GM13976 (cell line): ENCODE data around the gene ADAMTS16.

Source experiments
- DNase-seq: peaks from one replicate; pipeline ENCODE4 v3.0.0; 2012; ENCODE audit warnings: low spot score
- in situ Hi-C: fragments of 300-500 bp; cut with MboI; formaldehyde crosslinking; loops from one replicate; pipeline ENCODE4 v1.12.0; 2022; ENCODE audit warnings: low sequenced_read_pairs, mixed read lengths, inconsistent platforms; ENCODE audit not compliant: unreplicated experiment
- TF ChIP-seq, protein P1 (sequence below): IDR thresholded peaks from 2 replicates; pipeline ENCODE4 v1.5.1; 2012; ENCODE audit warnings: borderline replicate concordance, mild to moderate bottlenecking; ENCODE audit not compliant: insufficient read depth; ENCODE audit errors: extremely low read depth, missing control alignments, control extremely low read depth

The ADAMTS16 gene

DNA sequence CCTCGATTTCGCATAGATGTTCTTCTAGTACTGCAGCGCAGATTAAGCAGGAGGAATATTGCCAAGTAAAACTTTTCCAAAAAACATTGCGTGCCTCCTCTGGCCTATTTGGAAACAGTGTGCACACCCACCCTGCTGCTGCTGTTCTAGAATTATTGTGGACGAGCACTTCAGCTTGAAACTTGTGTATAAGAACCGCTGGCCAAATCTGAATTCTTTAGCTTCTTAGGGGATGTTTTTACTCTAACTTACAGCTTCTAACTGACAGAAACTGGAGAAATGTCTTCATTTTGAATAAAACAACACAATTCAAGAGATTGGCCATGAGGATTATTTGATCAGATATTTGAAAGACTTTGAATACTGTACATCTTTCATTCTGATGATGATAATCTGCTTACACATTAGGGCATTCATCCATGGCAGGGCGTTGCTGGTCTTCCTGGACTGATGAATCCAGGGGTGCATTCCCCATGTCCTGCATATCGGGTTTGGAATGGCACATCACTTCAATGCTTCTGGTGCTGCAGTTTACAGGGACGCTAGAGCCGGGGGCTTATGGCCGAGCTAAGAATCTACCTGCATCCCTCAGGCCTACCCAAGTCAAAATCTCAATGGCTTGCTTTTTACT lies 6.5 kb downstream of the ADAMTS16 start:
- TF ChIP-seq, protein P1, sequence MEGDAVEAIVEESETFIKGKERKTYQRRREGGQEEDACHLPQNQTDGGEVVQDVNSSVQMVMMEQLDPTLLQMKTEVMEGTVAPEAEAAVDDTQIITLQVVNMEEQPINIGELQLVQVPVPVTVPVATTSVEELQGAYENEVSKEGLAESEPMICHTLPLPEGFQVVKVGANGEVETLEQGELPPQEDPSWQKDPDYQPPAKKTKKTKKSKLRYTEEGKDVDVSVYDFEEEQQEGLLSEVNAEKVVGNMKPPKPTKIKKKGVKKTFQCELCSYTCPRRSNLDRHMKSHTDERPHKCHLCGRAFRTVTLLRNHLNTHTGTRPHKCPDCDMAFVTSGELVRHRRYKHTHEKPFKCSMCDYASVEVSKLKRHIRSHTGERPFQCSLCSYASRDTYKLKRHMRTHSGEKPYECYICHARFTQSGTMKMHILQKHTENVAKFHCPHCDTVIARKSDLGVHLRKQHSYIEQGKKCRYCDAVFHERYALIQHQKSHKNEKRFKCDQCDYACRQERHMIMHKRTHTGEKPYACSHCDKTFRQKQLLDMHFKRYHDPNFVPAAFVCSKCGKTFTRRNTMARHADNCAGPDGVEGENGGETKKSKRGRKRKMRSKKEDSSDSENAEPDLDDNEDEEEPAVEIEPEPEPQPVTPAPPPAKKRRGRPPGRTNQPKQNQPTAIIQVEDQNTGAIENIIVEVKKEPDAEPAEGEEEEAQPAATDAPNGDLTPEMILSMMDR = no peak
- in situ Hi-C loops = loop anchor here (10.0 kb wide), 1 partner anchor 268 kb away; no protein-coding TSS in a partner anchor
- DNase-seq = no peak

GRCh38 chr5:5149154-5149553 lies 9.0 kb downstream of the ADAMTS16 start:
- TF ChIP-seq, protein P1 = no peak
- in situ Hi-C loops = loop anchor here (10.0 kb wide), 1 partner anchor 266 kb away; no protein-coding TSS in a partner anchor
- DNase-seq = no peak

GRCh38 chr5:5150667-5151066 lies 10.5 kb downstream of the ADAMTS16 start:
- TF ChIP-seq, protein P1 = no peak
- in situ Hi-C loops = no loop called here
- DNase-seq = no peak

DNA sequence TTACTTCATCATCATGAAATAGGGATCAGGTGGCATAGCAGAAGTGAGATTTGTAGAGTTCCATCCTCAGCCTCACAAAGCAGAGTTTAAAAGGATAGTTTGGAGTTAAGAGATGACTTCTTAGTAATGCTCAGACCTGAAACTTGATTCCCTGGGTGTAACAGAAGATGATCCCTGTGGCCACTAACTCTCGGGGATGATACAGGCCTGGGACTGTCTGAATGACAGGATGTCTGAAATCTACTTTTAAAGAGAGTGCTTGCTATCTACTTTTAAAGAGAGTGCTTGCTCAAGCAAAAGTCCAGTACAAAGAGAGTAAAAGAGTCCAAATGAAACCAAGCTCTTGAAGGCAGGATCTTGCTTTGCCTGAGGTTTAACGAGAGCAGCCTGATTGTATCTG lies 14.6 kb downstream of the ADAMTS16 start:
- in situ Hi-C loops = no loop called here

GRCh38 chr5:5155617-5156016 lies 15.5 kb downstream of the ADAMTS16 start:
- DNase-seq = no peak
- TF ChIP-seq, protein P1 = no peak
- in situ Hi-C loops = no loop called here

More for the DNA sequence above, 14.6 kb downstream of the ADAMTS16 start:
- TF ChIP-seq, protein P1 = no peak
- no peak for DNase-seq

GRCh38 chr5:5156471-5157082 lies 16.4 kb downstream of the ADAMTS16 start:
- in situ Hi-C loops = no loop called here
- TF ChIP-seq, protein P1 = no peak
- DNase-seq = no peak
